Measurements from ENCODE around the gene OSBPL9.

The OSBPL9 gene

GRCh38 chr1:51629918-51630317, 13.0 kb downstream of the OSBPL9 start:
- Histone ChIP-seq H3K27me3 (no peaks in the 10 kb centered on the region), H3K9me3 (no peaks in the 10 kb centered on the region), H3K4me1 (no peaks in the 10 kb centered on the region), H3K4me3 (ENCODE audit: low read depth, low read length) (no peak overlapping the region), H3K36me3 (no peaks in the 10 kb centered on the region)
- no peak for DNase-seq
- TF ChIP-seq, protein P1, sequence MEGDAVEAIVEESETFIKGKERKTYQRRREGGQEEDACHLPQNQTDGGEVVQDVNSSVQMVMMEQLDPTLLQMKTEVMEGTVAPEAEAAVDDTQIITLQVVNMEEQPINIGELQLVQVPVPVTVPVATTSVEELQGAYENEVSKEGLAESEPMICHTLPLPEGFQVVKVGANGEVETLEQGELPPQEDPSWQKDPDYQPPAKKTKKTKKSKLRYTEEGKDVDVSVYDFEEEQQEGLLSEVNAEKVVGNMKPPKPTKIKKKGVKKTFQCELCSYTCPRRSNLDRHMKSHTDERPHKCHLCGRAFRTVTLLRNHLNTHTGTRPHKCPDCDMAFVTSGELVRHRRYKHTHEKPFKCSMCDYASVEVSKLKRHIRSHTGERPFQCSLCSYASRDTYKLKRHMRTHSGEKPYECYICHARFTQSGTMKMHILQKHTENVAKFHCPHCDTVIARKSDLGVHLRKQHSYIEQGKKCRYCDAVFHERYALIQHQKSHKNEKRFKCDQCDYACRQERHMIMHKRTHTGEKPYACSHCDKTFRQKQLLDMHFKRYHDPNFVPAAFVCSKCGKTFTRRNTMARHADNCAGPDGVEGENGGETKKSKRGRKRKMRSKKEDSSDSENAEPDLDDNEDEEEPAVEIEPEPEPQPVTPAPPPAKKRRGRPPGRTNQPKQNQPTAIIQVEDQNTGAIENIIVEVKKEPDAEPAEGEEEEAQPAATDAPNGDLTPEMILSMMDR (IDR thresholded peaks at IDR 0.05; ENCODE audit: low read depth, low read length) = no peak

DNA sequence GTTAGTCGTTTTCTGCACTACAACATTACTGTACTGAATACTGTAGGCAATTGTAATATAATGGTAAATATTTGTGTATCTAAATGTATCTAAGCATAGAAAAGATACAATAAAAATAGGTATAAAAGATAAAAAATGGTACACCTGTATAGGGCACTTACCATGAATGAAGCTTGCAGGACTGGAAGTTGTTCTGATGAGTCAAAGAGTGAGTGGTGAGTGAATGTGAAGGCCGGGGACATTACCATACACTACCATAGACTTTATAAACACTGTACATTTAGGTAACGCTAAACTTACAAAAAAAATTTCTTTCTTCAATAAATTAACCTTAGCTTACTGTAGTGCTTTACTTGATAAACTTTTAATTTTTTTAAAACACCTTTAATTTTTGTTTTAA, 13.5 kb downstream of the OSBPL9 start:
- Histone ChIP-seq H3K4me3 (ENCODE audit: low read depth, low read length) (no peak overlapping the region), H3K36me3 (no peaks in the 10 kb centered on the region)
- TF ChIP-seq, protein P1 (IDR thresholded peaks at IDR 0.05; ENCODE audit: low read depth, low read length) = no peak

DNA sequence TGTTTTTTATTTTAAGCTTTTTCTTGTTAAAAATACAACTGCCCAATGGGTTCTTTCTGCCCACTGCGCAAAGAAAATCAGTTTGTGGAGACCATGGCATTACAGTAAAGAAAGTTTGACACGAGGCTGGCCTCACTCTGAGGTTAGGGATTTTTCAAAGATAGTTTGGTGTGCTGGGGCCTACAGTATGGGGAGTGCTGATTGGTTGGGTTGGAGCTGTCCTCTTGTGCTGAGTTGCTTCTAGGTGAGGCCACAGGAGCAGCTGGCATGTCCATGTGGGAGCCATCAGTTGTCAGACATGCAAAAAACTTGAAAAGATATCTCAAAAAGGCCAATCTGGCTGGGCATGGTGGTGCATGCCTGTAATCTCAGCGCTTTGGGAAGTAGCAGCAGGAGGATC, 14.0 kb downstream of the OSBPL9 start:
- no peak overlapping the region for H3K4me3 ChIP-seq (ENCODE audit: low read depth, low read length)
- DNase-seq = no peak
- no peaks in the 10 kb centered on the region for H3K9me3 ChIP-seq
- H3K27me3 ChIP-seq = no peaks in the 10 kb centered on the region
- no peaks in the 10 kb centered on the region for H3K4me1 ChIP-seq
- TF ChIP-seq, protein P1 (IDR thresholded peaks at IDR 0.05; ENCODE audit: low read depth, low read length) = no peak
- H3K36me3 ChIP-seq = no peaks in the 10 kb centered on the region

More for the DNA sequence above, 13.5 kb downstream of the OSBPL9 start:
- no peaks in the 10 kb centered on the region for H3K27me3 ChIP-seq
- H3K9me3 ChIP-seq = no peaks in the 10 kb centered on the region
- no peak for DNase-seq
- H3K4me1 ChIP-seq = no peaks in the 10 kb centered on the region

DNA sequence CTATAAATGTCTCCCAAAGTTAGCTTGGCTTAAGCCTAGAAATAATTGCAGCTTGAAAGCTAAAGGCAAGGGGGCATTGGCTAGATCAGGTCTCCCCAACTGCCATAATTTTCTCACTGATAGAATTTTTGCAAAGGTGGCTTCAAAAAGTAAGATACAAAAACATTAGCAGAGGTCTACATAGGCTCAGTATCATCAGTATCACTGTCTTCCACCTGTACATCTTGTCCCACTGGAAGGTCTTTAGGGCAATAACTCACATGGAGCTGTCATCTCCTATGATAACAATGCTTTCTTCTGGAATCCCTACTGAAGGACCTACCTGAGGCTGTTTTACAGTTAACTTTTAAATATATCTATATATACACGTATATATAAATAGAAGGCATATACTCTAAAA, 14.9 kb downstream of the OSBPL9 start:
- H3K27me3 ChIP-seq = no peaks in the 10 kb centered on the region
- no peak for DNase-seq
- TF ChIP-seq, protein P1 (IDR thresholded peaks at IDR 0.05; ENCODE audit: low read depth, low read length) = no peak

DNA sequence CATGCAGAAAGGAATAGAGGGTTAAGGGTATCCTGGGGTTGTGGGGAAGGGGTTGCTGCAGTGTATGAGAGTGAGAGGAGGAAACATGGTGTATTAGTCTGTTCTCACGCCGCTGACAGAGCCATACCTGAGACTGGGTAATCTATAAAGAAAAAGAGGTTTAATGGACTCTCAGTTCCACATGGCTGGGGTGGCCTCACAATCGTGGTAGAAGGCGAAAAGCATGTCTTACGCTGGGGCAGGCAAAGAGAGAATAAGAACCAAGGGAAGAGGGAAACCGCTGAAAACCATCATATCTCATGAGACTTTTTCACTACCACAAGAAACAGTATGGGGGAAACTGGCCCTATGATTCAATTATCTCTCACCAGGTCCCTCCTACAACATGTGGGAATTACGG, 17.7 kb downstream of the OSBPL9 start:
- no peak for DNase-seq
- Histone ChIP-seq H3K9me3 (no peaks in the 10 kb centered on the region), H3K27me3 (no peaks in the 10 kb centered on the region), H3K4me1 (no peaks in the 10 kb centered on the region), H3K36me3 (no peaks in the 10 kb centered on the region), H3K4me3 (ENCODE audit: low read depth, low read length) (no peak overlapping the region)
- TF ChIP-seq, protein P1 (IDR thresholded peaks at IDR 0.05; ENCODE audit: low read depth, low read length) = no peak

More for the DNA sequence above, 14.9 kb downstream of the OSBPL9 start:
- Histone ChIP-seq H3K4me3 (ENCODE audit: low read depth, low read length) (no peak overlapping the region), H3K9me3 (no peaks in the 10 kb centered on the region), H3K36me3 (no peaks in the 10 kb centered on the region), H3K4me1 (no peaks in the 10 kb centered on the region)

GRCh38 chr1:51635615-51636014, 18.7 kb downstream of the OSBPL9 start:
- no peaks in the 10 kb centered on the region for H3K27me3 ChIP-seq
- no peaks in the 10 kb centered on the region for H3K9me3 ChIP-seq
- H3K36me3 ChIP-seq = no peaks in the 10 kb centered on the region
- TF ChIP-seq, protein P1 (IDR thresholded peaks at IDR 0.05; ENCODE audit: low read depth, low read length) = no peak
- DNase-seq = no peak
- no peaks in the 10 kb centered on the region for H3K4me1 ChIP-seq
- no peak overlapping the region for H3K4me3 ChIP-seq (ENCODE audit: low read depth, low read length)

Data from BE2C (cell line).